ENCODE data around the gene NOTCH1.

NOTCH1 gene

GRCh38 chr9:136507221-136507991 is 38.4 kb downstream of the NOTCH1 start:
- Histone ChIP-seq H3K9ac (ENCODE audit: low read length) (no peak overlapping the region), H3K36me3 (ENCODE audit: control insufficient read depth, insufficient read depth, low read length, severe bottlenecking) (peaks cover 81% of the 10 kb centered on the region), H3K27me3 (replicated peaks; ENCODE audit: control insufficient read depth, insufficient read depth, low read length) (no peaks in the 10 kb centered on the region), H3K9me3 (ENCODE audit: control insufficient read depth, low read length) (no peaks in the 10 kb centered on the region), H3K4me1 (ENCODE audit: control insufficient read depth, insufficient read depth, low read length) (no peaks in the 10 kb centered on the region), H3K4me3 (ENCODE audit: low read length) (no peak overlapping the region)
- DNase-seq (ENCODE audit: low read depth) = no peak

- Histone ChIP-seq H3K27me3 (replicated peaks; ENCODE audit: control insufficient read depth, insufficient read depth, low read length) (no peaks in the 10 kb centered on the region), H3K9ac (ENCODE audit: low read length) (no peak overlapping the region), H3K4me1 (ENCODE audit: control insufficient read depth, insufficient read depth, low read length) (no peaks in the 10 kb centered on the region), H3K9me3 (ENCODE audit: control insufficient read depth, low read length) (no peaks in the 10 kb centered on the region), H3K36me3 (ENCODE audit: control insufficient read depth, insufficient read depth, low read length, severe bottlenecking) (peaks cover 77% of the 10 kb centered on the region), H3K4me3 (ENCODE audit: low read length) (no peak overlapping the region)
- no peak for DNase-seq (ENCODE audit: low read depth)
Measured at GRCh38 chr9:136506425-136506824, 39.4 kb downstream of the NOTCH1 start.

GRCh38 chr9:136505406-136506403 is 40.1 kb downstream of the NOTCH1 start:
- no peaks in the 10 kb centered on the region for H3K27me3 ChIP-seq (replicated peaks; ENCODE audit: control insufficient read depth, insufficient read depth, low read length)
- H3K4me1 ChIP-seq (ENCODE audit: control insufficient read depth, insufficient read depth, low read length) = no peaks in the 10 kb centered on the region
- no peak overlapping the region for H3K4me3 ChIP-seq (ENCODE audit: low read length)
- H3K9me3 ChIP-seq (ENCODE audit: control insufficient read depth, low read length) = no peaks in the 10 kb centered on the region
- peaks cover 78% of the 10 kb centered on the region for H3K36me3 ChIP-seq (ENCODE audit: control insufficient read depth, insufficient read depth, low read length, severe bottlenecking)
- no peak for DNase-seq (ENCODE audit: low read depth)
- no peak overlapping the region for H3K9ac ChIP-seq (ENCODE audit: low read length)

GRCh38 chr9:136504512-136505348 is 41.1 kb downstream of the NOTCH1 start:
- H3K9ac ChIP-seq (ENCODE audit: low read length) = no peak overlapping the region
- H3K36me3 ChIP-seq (ENCODE audit: control insufficient read depth, insufficient read depth, low read length, severe bottlenecking) = peaks cover 81% of the 10 kb centered on the region
- no peaks in the 10 kb centered on the region for H3K4me1 ChIP-seq (ENCODE audit: control insufficient read depth, insufficient read depth, low read length)
- no peak for DNase-seq (ENCODE audit: low read depth)
- H3K9me3 ChIP-seq (ENCODE audit: control insufficient read depth, low read length) = no peaks in the 10 kb centered on the region
- H3K27me3 ChIP-seq (replicated peaks; ENCODE audit: control insufficient read depth, insufficient read depth, low read length) = no peaks in the 10 kb centered on the region
- no peak overlapping the region for H3K4me3 ChIP-seq (ENCODE audit: low read length)

- Histone ChIP-seq H3K4me1 (ENCODE audit: control insufficient read depth, insufficient read depth, low read length) (no peaks in the 10 kb centered on the region), H3K27me3 (replicated peaks; ENCODE audit: control insufficient read depth, insufficient read depth, low read length) (no peaks in the 10 kb centered on the region), H3K9ac (ENCODE audit: low read length) (no peak overlapping the region), H3K4me3 (ENCODE audit: low read length) (no peak overlapping the region), H3K9me3 (ENCODE audit: control insufficient read depth, low read length) (no peaks in the 10 kb centered on the region), H3K36me3 (ENCODE audit: control insufficient read depth, insufficient read depth, low read length, severe bottlenecking) (peaks cover 81% of the 10 kb centered on the region)
- no peak for DNase-seq (ENCODE audit: low read depth)
Measured at GRCh38 chr9:136502940-136503550, 42.8 kb downstream of the NOTCH1 start.

- Histone ChIP-seq H3K9me3 (ENCODE audit: control insufficient read depth, low read length) (no peaks in the 10 kb centered on the region), H3K36me3 (ENCODE audit: control insufficient read depth, insufficient read depth, low read length, severe bottlenecking) (peaks cover 76% of the 10 kb centered on the region), H3K9ac (ENCODE audit: low read length) (no peak overlapping the region), H3K27me3 (replicated peaks; ENCODE audit: control insufficient read depth, insufficient read depth, low read length) (no peaks in the 10 kb centered on the region), H3K4me1 (ENCODE audit: control insufficient read depth, insufficient read depth, low read length) (no peaks in the 10 kb centered on the region), H3K4me3 (ENCODE audit: low read length) (no peak overlapping the region)
- no peak for DNase-seq (ENCODE audit: low read depth)
Measured at GRCh38 chr9:136502196-136502595, 43.7 kb downstream of the NOTCH1 start.

GRCh38 chr9:136501686-136502085 is 44.2 kb downstream of the NOTCH1 start:
- Histone ChIP-seq H3K4me3 (ENCODE audit: low read length) (no peak overlapping the region), H3K27me3 (replicated peaks; ENCODE audit: control insufficient read depth, insufficient read depth, low read length) (no peaks in the 10 kb centered on the region), H3K36me3 (ENCODE audit: control insufficient read depth, insufficient read depth, low read length, severe bottlenecking) (peaks cover 77% of the 10 kb centered on the region), H3K9me3 (ENCODE audit: control insufficient read depth, low read length) (no peaks in the 10 kb centered on the region), H3K9ac (ENCODE audit: low read length) (no peak overlapping the region), H3K4me1 (ENCODE audit: control insufficient read depth, insufficient read depth, low read length) (no peaks in the 10 kb centered on the region)
- DNase-seq (ENCODE audit: low read depth) = no peak

- Histone ChIP-seq H3K9ac (ENCODE audit: low read length) (no peak overlapping the region), H3K9me3 (ENCODE audit: control insufficient read depth, low read length) (no peaks in the 10 kb centered on the region), H3K4me1 (ENCODE audit: control insufficient read depth, insufficient read depth, low read length) (no peaks in the 10 kb centered on the region), H3K4me3 (ENCODE audit: low read length) (no peak overlapping the region), H3K27me3 (replicated peaks; ENCODE audit: control insufficient read depth, insufficient read depth, low read length) (no peaks in the 10 kb centered on the region), H3K36me3 (ENCODE audit: control insufficient read depth, insufficient read depth, low read length, severe bottlenecking) (peaks cover 74% of the 10 kb centered on the region)
- DNase-seq (ENCODE audit: low read depth) = no peak
Measured at GRCh38 chr9:136499935-136500910, 45.6 kb downstream of the NOTCH1 start.

GRCh38 chr9:136499071-136499934 is 46.5 kb downstream of the NOTCH1 start:
- H3K9ac ChIP-seq (ENCODE audit: low read length) = no peak overlapping the region
- no peaks in the 10 kb centered on the region for H3K27me3 ChIP-seq (replicated peaks; ENCODE audit: control insufficient read depth, insufficient read depth, low read length)
- no peak overlapping the region for H3K4me3 ChIP-seq (ENCODE audit: low read length)
- DNase-seq (ENCODE audit: low read depth) = no peak
- peaks cover 65% of the 10 kb centered on the region for H3K36me3 ChIP-seq (ENCODE audit: control insufficient read depth, insufficient read depth, low read length, severe bottlenecking)
- no peaks in the 10 kb centered on the region for H3K9me3 ChIP-seq (ENCODE audit: control insufficient read depth, low read length)
- no peaks in the 10 kb centered on the region for H3K4me1 ChIP-seq (ENCODE audit: control insufficient read depth, insufficient read depth, low read length)
